Measurements from ENCODE around the gene SLC44A2. TPM values are rescaled to one million over a fixed set of nuclear protein-coding genes. Genes with fewer than 3 reads are reported as not detected.

Gene SLC44A2
- total and polyA plus RNA-seq, 2 of the 8 experiments (the other 6 are each of a cell fraction or from before 2014, with no cell fraction given), result 105 to 120 TPM

DNA sequence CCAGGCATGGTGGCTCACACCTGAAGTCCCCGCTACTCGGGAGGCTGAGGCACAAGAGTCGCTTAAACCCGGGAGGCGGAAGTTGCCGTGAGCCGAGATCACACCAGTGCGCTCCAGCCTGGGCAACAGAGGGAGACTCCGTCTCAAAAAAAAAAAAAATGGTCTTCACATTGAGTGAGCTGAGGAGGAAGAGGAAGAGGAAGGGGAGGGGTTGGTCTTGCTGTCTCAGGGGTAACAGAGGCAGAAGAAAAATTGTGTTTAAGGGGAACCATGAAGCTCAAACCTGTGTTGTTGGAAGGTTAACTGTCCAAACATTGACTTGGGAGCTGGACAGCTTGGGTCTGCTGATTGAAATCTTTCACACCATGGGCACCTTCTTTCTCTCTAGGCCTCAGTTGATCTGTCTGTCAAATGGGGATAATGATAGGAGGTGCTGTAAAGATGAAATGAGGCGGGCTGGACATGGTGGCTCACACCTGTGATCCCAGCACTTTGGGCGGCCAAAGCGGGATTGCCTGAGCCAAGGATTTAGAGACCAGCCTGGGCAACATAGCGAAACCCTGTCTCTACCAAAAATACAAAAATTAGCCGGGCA is 9.8 kb upstream of the SLC44A2 start (continued):
- no peak for TF ChIP-seq GTF2F1 (IDR thresholded peaks at IDR 0.05; ENCODE audit: borderline replicate concordance, low read depth, low read length)
- TF ChIP-seq, protein P1, sequence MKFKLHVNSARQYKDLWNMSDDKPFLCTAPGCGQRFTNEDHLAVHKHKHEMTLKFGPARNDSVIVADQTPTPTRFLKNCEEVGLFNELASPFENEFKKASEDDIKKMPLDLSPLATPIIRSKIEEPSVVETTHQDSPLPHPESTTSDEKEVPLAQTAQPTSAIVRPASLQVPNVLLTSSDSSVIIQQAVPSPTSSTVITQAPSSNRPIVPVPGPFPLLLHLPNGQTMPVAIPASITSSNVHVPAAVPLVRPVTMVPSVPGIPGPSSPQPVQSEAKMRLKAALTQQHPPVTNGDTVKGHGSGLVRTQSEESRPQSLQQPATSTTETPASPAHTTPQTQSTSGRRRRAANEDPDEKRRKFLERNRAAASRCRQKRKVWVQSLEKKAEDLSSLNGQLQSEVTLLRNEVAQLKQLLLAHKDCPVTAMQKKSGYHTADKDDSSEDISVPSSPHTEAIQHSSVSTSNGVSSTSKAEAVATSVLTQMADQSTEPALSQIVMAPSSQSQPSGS (IDR thresholded peaks at IDR 0.05; ENCODE audit: low read length), result no peak
- TF ChIP-seq CBX8 (IDR thresholded peaks at IDR 0.05; ENCODE audit: borderline replicate concordance, low read depth, low read length), result no peak
- no peak for TF ChIP-seq TBP (IDR thresholded peaks at IDR 0.05; ENCODE audit: low read depth, low read length)
- TF ChIP-seq, protein P2, sequence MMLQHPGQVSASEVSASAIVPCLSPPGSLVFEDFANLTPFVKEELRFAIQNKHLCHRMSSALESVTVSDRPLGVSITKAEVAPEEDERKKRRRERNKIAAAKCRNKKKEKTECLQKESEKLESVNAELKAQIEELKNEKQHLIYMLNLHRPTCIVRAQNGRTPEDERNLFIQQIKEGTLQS (IDR thresholded peaks at IDR 0.05; ENCODE audit: insufficient read depth, low read depth, low read length), result no peak
- TF ChIP-seq EZH2 (IDR thresholded peaks at IDR 0.05; ENCODE audit: low read depth, low read length, severe bottlenecking), result no peak
- TF ChIP-seq KDM4A (IDR thresholded peaks at IDR 0.05; ENCODE audit: low read depth, low read length, severe bottlenecking), result no peak
- TF ChIP-seq RFX5 (IDR thresholded peaks at IDR 0.05; ENCODE audit: borderline replicate concordance, low read depth, low read length), result no peak
- no peak for TF ChIP-seq TAF7 (optimal IDR thresholded peaks at IDR 0.05; ENCODE audit: borderline replicate concordance, low read depth, low read length)

All from H1 (cell line).